Measurements from ENCODE around the gene SIK1.

Gene SIK1

GRCh38 chr21:43371786-43372185 lies 55.1 kb downstream of the SIK1 start:
- Histone ChIP-seq H3K27me3 (ENCODE audit: control insufficient read depth, insufficient read depth, low read length) (no peaks in the 10 kb centered on the region), H3K9me3 (ENCODE audit: control insufficient read depth, low read length) (no peaks in the 10 kb centered on the region), H3K79me2 (no peaks in the 10 kb centered on the region), H3K4me3 (ENCODE audit: low read depth, low read length) (no peak overlapping the region), H3K4me1 (peaks cover 24% of the 10 kb centered on the region), H3K36me3 (ENCODE audit: control insufficient read depth, insufficient read depth, low read length) (no peaks in the 10 kb centered on the region), H3K4me2 (ENCODE audit: low read length) (no peak overlapping the region), H2AFZ (no peak overlapping the region), H3K27ac (peak overlapping the region; percentile 82), H3K9ac (no peak overlapping the region)
- TF ChIP-seq CTCF (IDR thresholded peaks at IDR 0.05): no peak

GRCh38 chr21:43370888-43371570 lies 55.9 kb downstream of the SIK1 start:
- Histone ChIP-seq H3K79me2 (no peaks in the 10 kb centered on the region), H2AFZ (no peak overlapping the region), H3K4me3 (ENCODE audit: low read depth, low read length) (no peak overlapping the region), H3K4me1 (peaks cover 24% of the 10 kb centered on the region), H3K27me3 (ENCODE audit: control insufficient read depth, insufficient read depth, low read length) (no peaks in the 10 kb centered on the region), H3K9ac (no peak overlapping the region), H3K36me3 (ENCODE audit: control insufficient read depth, insufficient read depth, low read length) (no peaks in the 10 kb centered on the region), H3K4me2 (ENCODE audit: low read length) (no peak overlapping the region), H3K27ac (peak overlapping the region; percentile 82), H3K9me3 (ENCODE audit: control insufficient read depth, low read length) (no peaks in the 10 kb centered on the region)
- no peak for TF ChIP-seq CTCF (IDR thresholded peaks at IDR 0.05)

GRCh38 chr21:43370091-43370658 lies 56.8 kb downstream of the SIK1 start:
- Histone ChIP-seq H3K27ac (peak overlapping the region; percentile 82), H3K79me2 (no peaks in the 10 kb centered on the region), H2AFZ (no peak overlapping the region), H3K4me1 (peaks cover 26% of the 10 kb centered on the region), H3K4me2 (ENCODE audit: low read length) (no peak overlapping the region), H3K9me3 (ENCODE audit: control insufficient read depth, low read length) (no peaks in the 10 kb centered on the region), H3K4me3 (ENCODE audit: low read depth, low read length) (no peak overlapping the region), H3K9ac (no peak overlapping the region), H3K36me3 (ENCODE audit: control insufficient read depth, insufficient read depth, low read length) (no peaks in the 10 kb centered on the region), H3K27me3 (ENCODE audit: control insufficient read depth, insufficient read depth, low read length) (no peaks in the 10 kb centered on the region)
- TF ChIP-seq CTCF (IDR thresholded peaks at IDR 0.05): no peak

- Histone ChIP-seq H2AFZ (no peak overlapping the region), H3K4me1 (peaks cover 26% of the 10 kb centered on the region), H3K36me3 (ENCODE audit: control insufficient read depth, insufficient read depth, low read length) (no peaks in the 10 kb centered on the region), H3K27me3 (ENCODE audit: control insufficient read depth, insufficient read depth, low read length) (no peaks in the 10 kb centered on the region), H3K9me3 (ENCODE audit: control insufficient read depth, low read length) (no peaks in the 10 kb centered on the region), H3K4me2 (ENCODE audit: low read length) (no peak overlapping the region), H3K79me2 (no peaks in the 10 kb centered on the region), H3K4me3 (ENCODE audit: low read depth, low read length) (no peak overlapping the region), H3K27ac (no peak overlapping the region), H3K9ac (no peak overlapping the region)
- no peak for TF ChIP-seq CTCF (IDR thresholded peaks at IDR 0.05)
Observed at GRCh38 chr21:43369596-43370090, 57.3 kb downstream of the SIK1 start.

- no peak overlapping the region for H3K4me2 ChIP-seq (ENCODE audit: low read length)
- H3K27ac ChIP-seq: no peak overlapping the region
- H3K9me3 ChIP-seq (ENCODE audit: control insufficient read depth, low read length): no peaks in the 10 kb centered on the region
- peaks cover 26% of the 10 kb centered on the region for H3K4me1 ChIP-seq
- H3K4me3 ChIP-seq (ENCODE audit: low read depth, low read length): no peak overlapping the region
- no peaks in the 10 kb centered on the region for H3K36me3 ChIP-seq (ENCODE audit: control insufficient read depth, insufficient read depth, low read length)
- no peak overlapping the region for H3K9ac ChIP-seq
- H3K27me3 ChIP-seq (ENCODE audit: control insufficient read depth, insufficient read depth, low read length): no peaks in the 10 kb centered on the region
- H2AFZ ChIP-seq: no peak overlapping the region
- no peaks in the 10 kb centered on the region for H3K79me2 ChIP-seq
- no peak for TF ChIP-seq CTCF (IDR thresholded peaks at IDR 0.05)
Observed at GRCh38 chr21:43369124-43369523, 57.8 kb downstream of the SIK1 start.

Measured in parathyroid adenoma (tissue), 2 donors.